Measurements from ENCODE around the gene NUMBL.

GRCh38 chr19:40632311-40633036 is 58.0 kb downstream of the NUMBL start:
- TF ChIP-seq CTCF (IDR thresholded peaks at IDR 0.05; ENCODE audit: insufficient read depth, low read depth, low read length) = no peak
- no peak for TF ChIP-seq EZH2 (IDR thresholded peaks at IDR 0.05; ENCODE audit: insufficient read depth, low read length)

All from astrocyte (in vitro differentiated cells and primary cell).